Stimulated activated CD8-positive, alpha-beta memory T cell treated with anti-CD3 and anti-CD28 coated beads, Interleukin-12 subunit alpha, Interleukin-12 subunit beta, amount 100 ng/mL, for 24 hours (primary cell): ENCODE measurements around the gene GRHPR.
"Not testable (repeated sequence)": the region's sequence is repeated elsewhere in the genome, so short reads cannot be mapped to it uniquely, and the experiment has no call there.

Experiments used
- DNase-seq: peaks from one replicate; pipeline ENCODE4 v3.0.0-alpha.2; 2020; ENCODE audit errors: extremely low read depth

The GRHPR gene

DNA sequence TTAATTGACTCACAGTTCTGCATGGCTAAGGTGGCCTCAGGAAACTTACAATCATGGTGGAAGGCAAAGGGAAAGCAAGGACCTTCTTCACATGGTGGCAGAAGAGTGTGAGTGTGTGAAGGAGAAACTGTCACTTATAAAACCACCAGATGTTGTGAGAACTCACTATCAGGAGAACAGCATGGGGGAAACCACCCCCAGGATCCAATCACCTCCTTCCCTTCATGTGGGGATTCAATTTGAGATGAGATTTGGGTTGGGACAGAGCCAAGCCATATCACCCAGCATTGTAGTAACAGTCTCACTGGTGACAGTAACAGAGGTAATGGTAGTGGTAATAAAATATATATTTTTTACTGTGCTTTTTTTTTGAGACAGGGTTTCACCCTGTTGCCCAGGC lies 24.6 kb downstream of the GRHPR start:
- DNase-seq, result no peak

DNA sequence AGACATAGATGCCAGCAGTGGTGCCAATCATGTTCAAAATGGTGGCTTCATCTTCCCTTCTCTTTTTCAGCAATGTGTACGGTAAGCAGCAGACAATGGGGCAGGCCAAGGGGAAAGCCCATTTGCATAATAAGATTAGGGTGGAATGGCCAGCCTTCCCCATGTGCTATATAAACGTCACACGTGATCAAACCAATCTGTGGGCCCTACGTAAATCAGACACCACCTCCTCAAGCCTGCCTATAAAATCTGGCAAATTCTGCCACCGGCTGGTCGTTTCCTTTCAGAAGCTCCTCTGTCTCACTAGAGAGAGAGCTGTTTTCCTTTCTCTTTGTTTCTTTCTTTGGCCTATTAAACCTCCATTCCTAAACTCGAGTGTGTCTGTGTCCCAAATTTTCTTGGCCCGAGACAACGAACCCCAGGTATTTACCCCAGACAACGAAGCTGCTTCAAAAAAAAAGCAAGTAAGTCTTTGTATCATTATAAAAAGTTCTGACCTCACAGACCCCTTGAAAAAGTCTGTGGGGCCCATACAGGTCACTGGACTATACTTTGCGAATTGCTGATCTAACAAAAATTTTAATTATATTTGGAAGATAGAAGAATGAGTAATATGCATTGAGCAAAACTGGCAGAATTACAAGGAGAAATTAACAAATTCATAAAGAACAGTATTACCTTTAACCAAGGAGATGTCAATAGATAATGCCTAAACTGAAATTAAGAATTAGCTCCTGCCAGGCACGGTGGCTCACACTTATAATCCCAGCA lies 27.6 kb downstream of the GRHPR start:
- no peak for DNase-seq

DNA sequence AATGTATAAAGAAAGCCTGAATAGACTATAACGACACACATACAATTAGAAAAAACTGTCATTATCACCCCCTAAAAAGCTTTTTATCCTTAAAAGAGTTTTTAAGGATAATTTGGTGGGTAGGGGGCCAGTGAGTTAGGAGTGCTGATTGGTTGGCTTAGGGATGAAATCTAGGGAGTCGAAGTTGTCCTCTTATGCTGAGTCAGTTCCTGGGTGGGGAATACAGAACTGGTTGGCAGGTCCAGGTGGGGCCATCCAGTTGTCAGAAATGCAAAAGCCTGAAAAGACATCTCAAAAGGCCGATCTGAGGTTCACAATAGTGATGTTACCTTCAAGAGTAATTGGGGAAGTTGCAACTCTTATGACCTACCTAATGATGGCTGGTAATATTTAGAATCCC lies 29.1 kb downstream of the GRHPR start:
- DNase-seq, result no peak

DNA sequence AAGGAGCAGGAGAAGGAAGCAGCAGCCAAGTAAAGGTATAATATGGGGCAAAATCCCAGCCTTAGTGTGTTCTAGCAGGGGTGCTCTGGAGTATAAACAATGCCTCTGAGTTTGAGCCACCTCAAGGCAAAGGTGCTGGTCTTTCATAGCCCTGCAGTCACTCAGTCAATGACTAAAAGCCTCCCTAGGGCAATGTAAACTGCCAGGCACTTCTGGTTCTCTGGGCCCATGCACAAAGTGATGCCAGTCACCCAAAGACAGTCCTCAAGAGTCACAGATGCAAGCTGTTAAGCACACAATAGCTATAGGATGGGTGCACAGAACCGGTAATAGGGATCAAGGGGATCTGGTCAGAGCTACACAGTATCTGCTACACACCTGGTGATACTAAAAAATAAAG lies 30.1 kb downstream of the GRHPR start:
- no peak for DNase-seq

DNA sequence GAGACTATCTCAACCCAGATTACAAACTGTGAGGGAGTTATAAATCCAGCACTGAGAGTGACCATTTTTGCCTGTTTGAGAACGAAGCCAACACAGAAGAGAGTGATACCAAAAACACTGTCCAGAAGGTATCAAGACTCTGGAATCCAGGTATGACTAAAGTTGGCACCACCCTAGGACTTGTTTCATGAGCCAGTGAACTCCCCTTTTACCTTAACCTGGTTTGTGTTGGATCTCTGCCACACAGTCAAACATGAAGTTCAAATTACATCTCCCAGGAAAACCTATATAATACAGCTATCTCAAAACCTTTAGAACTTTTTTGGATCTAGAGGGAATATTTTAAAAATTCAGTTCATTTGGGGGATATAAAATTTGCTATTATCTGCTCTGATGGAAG lies 31.3 kb downstream of the GRHPR start:
- no peak for DNase-seq

DNA sequence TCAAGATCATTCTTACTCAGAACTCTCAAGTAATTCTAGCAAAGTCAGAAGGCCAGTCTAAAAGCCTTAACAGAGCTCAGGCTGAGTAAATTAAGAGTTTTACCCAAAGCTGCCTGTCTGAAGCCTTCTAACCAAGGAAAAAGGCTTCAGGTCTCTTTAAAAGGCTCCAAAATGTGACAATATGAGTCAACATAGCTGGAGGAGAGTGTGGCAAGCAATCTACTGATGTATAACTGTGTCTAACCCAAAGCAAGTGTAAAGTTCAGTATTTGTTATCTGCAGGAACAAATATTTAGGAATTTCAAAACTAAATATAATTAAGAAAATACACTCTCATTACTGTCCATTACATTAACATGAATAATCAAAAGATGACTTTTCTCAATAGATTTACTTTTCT lies 31.7 kb downstream of the GRHPR start:
- DNase-seq, result no peak

DNA sequence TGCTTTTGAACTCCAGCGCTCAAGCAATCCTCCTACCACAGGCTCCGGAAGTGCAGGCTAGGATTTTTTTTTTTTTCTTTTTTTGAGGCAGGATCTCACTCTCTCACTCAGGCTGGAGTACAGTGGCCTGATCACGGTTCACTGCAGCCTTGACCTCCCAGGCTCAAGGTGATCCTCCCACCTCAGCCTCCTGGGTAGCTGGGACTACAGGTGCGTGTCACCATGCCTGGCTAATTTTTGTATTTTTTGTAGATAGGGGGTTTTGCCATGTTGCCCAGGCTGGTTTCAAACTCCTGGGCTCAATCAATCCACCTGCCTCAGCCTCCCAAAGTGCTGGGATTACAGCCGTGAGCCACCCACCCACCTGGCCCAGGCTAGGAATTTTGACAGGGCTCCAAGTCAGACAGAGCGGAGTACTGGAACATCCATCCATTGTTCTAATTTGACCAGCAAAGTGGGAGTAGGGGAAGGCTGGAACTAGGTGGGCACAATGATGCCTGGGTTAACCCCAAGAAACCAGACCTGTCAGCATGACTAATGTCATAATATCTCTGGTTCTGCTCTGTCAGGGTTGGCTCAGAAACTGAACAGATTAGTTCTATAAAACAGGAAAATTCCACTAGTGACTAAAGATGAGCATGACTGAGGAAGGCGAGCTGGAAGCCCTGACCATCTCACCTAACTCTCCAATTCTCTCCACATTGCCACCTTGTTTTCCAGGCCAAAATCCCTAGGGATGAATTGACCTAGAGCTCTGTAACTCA lies 33.6 kb downstream of the GRHPR start:
- no peak for DNase-seq

DNA sequence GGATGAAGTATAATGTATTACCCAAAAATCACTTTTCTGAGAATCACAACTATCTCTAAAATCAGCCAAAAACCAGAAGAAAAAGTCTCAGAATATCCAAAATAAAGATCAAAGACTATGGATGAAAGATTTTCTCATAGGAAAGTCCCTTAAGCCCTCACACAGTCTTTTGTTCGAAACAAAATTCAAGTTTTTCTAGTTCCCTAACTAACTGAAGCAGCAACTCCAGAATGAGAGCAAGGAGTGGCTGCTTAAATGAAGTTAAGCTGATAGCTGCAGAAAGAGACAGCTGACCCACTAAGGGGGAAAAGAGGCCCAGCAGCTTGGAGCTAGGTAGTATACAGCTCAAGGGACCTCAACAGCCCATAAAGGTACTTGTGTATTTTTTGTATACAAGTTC lies 34.3 kb downstream of the GRHPR start:
- DNase-seq, result no peak

DNA sequence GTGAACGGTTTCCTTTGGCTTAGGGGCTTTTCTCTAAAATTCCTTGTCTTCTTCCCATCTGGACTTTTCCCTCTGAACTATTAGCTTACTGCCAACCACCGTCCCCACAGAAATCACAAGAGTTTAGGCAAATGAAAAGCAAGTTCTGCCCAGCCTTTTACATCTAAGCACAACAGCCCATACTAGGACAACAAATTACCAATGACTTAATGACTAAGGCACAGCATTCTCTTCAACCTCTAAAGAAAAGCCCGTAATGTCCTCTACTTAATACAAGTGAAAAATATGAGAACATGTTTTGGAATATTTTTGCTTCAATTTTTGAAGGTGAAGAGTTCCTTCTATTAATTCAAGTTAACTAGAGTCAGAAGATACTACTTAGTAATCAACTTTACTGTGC lies 41.5 kb downstream of the GRHPR start:
- DNase-seq, result no peak

DNA sequence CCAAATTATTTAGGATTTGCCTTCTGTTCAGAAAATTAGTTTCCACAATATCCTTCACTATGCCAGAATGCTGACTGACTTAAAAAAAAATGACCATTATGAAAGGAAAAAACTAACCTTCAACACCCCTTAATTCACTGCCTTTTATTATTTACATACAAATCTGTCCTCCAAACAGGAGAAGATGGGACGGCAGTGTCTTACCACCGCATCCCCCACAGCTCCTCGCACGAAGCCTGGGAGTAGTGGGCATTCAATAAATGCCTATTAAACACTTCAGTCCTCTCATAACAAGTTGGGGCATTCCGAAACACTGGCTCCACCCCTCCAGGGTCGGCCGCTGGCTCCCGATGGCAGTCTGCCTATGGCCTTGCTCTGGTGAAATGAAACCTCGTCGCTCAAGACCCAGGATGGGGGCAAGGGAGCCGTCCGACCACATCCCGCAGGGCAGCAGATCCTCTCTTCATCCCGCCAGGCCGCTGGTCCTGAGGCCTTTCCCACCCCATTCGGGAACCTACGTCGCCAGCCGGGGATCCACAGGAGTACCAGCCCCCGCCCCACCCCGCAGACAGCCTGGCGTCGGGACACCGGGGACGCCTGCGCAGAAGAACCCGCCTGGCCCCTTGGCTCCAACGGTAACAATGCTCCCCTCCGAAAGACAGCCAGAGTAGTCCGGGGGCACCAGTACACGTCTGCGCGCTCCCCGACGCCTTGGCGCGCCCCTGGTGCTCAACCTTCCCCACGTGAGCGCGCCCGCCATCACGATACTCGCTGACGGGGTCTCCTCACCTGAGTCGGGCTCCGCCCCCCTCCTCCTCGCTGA lies 42.1 kb downstream of the GRHPR start:
- DNase-seq, result no peak

DNA sequence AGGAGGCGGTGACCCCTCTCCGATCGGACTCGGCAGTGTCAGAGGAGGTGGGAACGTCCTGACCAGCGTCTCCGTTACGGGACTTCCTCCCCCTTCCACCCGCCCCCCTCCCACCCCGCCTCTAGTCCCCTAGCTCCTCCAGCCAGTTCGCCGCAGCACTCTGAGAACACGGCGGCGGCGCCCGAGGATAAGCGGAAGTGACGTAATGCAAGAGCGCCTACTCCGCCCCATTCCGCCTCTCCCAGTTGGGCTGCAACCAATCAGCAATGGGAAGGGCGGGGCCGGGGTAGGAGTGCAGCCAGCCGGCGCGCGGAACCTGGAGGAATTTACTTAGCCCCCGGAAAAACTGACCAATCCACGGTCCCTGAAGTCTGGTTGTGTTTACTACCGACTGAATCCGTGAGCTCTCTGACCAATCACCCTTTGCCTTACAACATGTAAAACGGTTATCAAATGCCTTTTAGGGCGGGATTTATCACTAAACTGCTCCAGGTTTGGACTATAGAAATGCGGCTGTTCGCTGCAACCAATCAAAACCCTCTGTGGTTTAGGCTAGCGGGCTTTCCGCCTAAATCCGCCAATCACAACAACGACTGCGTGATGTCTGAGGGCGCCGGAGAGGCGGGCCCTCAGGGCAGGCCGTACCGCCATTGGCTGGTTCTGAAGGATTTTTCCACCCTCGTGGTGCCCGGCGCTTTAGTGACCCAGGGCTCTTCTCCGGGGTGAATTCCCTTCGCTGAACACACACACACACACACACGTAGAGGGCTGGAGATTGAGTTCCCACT lies 42.9 kb downstream of the GRHPR start, which contains the start of gene ZBTB5:
Gene ZBTB5, minus strand, starts transcription at position 202 of the 788 bp plus-strand sequence. CDS start 22,899 bp downstream, outside the sequence.
- DNase-seq, result peak; percentile 98

DNA sequence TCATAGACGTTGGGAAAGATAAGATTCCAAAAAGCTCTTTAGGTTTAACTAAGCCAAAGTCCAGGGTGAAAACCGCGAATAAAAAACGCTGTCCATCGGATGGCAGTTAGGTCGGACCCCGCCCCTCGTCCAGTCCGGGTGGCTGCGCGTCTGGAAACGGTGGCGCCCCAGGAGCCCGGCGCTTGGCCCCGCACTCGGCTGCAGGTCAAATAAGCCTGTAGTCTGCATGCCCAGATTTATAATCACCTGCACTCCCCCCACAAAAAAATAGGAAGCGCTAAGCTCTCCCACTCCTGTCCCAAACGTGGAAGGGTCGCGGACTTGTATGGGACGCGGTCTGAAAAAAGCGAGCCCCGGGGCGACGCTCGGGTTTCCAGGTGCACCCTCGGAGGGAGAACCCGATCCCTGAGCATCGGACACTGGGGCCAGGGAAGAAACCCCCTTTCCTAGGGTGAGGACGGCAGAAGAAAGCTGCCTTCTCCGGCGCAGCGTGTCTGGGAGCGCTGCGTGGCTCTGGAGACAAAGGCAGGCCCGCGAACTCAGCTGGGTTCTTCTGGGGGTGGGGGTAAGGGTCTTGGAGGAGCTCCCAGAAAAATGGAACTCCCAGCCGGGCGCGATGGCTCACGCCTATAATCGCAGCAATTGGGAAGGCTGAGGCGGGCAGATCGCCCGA lies 43.7 kb downstream of the GRHPR start:
- DNase-seq, result no peak

DNA sequence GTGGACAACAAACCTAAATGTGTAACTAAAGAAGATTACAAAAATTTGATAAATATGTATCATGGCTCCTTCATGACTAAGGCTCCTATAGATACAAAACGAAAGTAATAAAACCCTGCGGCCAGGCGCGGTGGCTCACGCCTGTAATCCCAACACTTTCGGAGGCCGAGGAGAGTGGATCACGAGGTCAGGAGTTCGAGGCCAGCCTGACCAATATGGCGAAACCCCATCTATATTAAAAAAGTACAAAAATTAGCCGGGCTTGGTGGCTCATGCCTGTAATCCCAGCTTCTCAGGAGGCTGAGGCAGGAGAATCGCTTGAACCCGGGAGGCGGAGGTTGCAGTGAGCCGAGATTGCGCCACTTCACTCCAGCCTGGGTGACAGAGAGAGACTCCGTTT lies 45.0 kb downstream of the GRHPR start:
- DNase-seq, result not testable (repeated sequence)

DNA sequence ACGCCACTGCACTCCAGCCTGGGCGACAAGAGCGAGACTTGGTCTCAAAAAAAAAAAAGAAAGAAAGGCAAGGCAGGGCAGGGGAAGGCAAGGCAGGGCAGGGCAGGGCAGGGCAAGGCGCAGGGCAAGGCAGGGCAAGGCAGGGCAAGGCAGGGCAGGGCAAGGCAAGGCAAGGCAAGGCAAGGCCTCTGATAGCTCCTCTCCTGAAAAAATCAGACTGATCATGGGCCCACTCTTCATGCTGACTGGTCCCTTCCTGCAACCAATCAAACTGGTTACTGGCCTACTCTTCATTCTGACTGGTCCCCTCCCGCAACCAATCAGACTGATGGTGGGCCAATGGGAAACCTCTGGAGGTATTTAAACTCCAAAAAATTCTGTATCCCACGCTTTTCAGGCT lies 46.1 kb downstream of the GRHPR start:
- no peak for DNase-seq

DNA sequence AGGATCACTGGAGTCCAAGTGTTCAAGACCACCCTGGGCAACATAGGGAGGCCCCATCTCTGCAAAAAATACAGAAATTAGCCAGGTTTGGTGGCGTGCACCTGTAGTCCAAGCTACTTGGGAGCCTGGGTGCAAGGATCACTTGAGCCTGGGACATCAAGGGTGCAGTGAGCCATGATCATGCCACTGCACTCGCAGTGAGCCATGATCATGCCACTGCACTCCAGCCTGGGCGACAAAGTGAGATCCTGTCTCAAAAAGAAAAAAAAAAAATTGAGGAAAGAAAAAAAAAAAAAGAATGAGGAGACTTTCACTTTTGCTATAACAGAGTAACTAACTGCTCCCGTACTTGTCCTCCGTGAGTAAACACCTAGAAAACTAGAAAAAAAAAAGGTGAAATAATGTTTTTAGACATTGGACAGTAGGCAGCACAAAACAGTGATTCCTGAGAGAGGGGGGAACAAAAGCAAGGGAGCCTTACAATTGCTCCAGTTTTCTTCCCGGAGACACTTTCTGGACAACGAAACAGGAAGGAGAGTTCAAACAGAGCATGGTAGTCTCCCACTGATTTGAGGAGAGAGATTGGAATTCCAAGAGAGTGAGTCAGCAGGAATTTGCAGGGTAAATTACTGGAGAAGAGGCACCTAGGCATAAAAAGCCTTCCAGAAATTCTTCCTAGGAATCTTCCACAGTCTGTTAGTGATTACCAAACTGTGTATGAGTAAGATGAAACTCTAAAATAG lies 49.6 kb downstream of the GRHPR start:
- DNase-seq, result no peak

DNA sequence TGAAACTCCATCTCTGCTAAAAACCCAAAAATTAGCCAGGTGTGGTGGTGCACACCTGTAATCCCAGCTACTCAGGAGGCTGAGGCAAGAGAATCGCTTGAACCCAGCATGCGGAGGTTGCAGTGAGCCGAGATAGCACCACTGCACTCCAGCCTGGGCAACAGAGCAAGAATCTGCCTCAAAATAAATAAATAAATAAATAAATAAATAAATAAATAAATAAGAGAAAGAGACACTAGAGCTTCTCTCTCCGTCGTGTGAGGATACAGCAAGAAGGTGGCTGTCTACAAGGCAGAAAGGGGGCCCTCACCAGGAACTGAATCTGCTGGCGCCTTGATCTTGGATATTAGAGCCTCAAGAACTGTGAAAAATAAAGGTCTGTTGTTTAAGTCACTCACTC lies 51.5 kb downstream of the GRHPR start:
- DNase-seq, result not testable (repeated sequence)

DNA sequence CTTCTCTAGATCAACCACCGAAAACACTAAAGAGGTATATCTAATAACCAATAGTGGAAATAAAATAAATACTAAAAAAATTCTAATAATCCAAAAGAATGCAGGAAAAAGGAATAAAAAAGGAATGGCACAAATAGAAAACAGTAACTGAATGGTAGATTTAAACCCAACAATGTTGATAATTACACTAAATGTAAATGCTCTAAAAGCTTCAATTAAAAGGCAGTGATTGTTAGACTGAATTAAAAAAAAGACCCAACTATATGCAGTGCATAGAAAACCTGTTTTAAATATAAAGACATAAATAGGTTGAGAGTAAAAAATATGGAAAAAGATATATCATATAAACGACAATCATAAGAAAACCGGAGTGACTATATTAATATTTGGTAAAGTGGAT lies 51.9 kb downstream of the GRHPR start:
- no peak for DNase-seq

DNA sequence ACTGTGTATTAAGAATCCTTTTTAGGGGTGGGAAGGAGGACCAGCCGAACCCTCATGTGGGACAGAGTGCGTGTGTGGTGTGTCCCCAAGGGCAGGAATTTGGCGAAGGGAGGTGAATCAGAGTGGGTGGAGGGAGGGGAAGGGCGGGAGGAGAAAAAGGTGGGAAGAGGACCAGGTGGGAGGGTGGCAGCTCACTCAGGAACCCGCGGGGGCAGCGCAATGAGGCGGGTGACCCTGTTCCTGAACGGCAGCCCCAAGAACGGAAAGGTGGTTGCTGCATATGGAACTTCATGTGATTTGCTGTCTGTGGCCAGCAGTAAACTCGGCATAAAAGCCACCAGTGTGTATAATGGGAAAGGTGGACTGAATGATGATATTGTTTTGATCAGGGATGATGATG lies 54.4 kb downstream of the GRHPR start:
- DNase-seq, result no peak

DNA sequence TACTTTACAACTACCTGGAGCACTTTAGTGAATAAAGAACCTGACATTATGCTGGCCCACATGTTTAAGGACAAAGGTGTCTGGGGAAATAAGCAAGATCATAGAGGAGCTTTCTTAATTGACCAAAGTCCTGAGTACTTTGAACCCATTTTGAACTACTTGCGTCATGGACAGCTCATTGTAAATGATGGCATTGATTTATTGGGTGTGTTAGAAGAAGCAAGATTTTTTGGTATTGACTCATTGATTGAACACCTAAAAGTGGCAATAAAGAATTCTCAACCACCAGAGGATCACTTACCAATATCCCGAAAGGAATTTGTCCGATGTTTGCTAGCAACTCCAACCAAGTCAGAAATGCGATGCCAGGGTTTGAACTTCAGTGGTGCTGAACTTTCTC lies 54.9 kb downstream of the GRHPR start:
- not testable (repeated sequence) for DNase-seq

DNA sequence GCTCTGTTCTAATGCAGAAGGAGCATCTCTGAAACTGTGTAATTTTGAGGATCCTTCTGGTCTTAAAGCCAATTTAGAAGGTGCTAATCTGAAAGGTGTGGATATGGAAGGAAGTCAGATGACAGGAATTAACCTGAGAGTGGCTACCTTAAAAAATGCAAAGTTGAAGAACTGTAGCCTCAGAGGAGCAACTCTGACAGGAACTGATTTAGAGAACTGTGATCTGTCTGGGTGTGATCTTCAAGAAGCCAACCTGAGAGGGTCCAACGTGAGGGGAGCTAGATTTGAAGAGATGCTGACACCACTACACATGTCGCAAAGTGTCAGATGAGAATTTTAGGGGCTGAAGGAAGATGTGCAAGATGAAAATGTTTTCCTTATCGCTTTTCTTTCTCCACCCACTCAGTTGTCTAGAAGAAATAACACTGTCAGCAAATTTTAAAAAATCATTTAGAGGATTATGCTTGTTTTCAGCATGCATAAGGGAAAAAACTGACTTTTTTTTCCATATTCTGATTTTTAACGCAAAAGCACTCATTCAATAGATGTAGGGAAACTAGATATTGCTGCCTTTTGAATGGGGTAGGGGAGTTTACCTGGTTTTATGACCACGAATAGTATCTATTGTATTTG lies 55.6 kb downstream of the GRHPR start:
- not testable (repeated sequence) for DNase-seq
